ENCODE measurements around the gene FGF13. TPM values are rescaled to one million over a fixed set of nuclear protein-coding genes. Genes with fewer than 3 reads are reported as not detected.

The FGF13 gene
- total and polyA plus RNA-seq, 8 donors = 0.58 to 24.8 (median 9.7) TPM; not detected in 1

GRCh38 chrX:138704101-138704500, 7.4 kb downstream of the FGF13 start:
- intact Hi-C loops (cut with DNase I; ENCODE audit: low total_unique reads) = no loop called here
- WGBS, 5 donors = 68 to 85% (median 75%) methylated on average over 3 of the region's 3 CpGs
- Histone ChIP-seq H3K36me3 (no peaks in the 10 kb centered on the region), H3K4me3 (no peak overlapping the region), H3K4me1 (no peaks in the 10 kb centered on the region), H3K27me3 (no peaks in the 10 kb centered on the region), H3K9me3 (no peaks in the 10 kb centered on the region), H3K27ac (no peak overlapping the region)
- no peak for TF ChIP-seq POLR2AphosphoS5 (IDR thresholded peaks at IDR 0.05)
- no peak for TF ChIP-seq POLR2A (IDR thresholded peaks at IDR 0.05)
- no peak for TF ChIP-seq EP300 (IDR thresholded peaks at IDR 0.05)
- TF ChIP-seq CTCF (IDR thresholded peaks at IDR 0.05) = no peak
- no peak for DNase-seq

GRCh38 chrX:138692591-138692990, 18.9 kb downstream of the FGF13 start:
- peak in 1 of 2 donors; percentile 58 for DNase-seq
- Histone ChIP-seq H3K4me3 (no peak overlapping the region), H3K27me3 (no peaks in the 10 kb centered on the region), H3K4me1 (no peaks in the 10 kb centered on the region), H3K9me3 (no peaks in the 10 kb centered on the region), H3K36me3 (no peaks in the 10 kb centered on the region), H3K27ac (no peak overlapping the region)
- 56 to 89% (median 88%) methylated on average over 1 of the region's 1 CpG for WGBS, 5 donors
- TF ChIP-seq CTCF (IDR thresholded peaks at IDR 0.05) = no peak
- TF ChIP-seq POLR2AphosphoS5 (IDR thresholded peaks at IDR 0.05) = no peak
- no peak for TF ChIP-seq POLR2A (IDR thresholded peaks at IDR 0.05)
- TF ChIP-seq EP300 (IDR thresholded peaks at IDR 0.05) = no peak
- intact Hi-C loops (cut with DNase I; ENCODE audit: low total_unique reads) = no loop called here

DNA sequence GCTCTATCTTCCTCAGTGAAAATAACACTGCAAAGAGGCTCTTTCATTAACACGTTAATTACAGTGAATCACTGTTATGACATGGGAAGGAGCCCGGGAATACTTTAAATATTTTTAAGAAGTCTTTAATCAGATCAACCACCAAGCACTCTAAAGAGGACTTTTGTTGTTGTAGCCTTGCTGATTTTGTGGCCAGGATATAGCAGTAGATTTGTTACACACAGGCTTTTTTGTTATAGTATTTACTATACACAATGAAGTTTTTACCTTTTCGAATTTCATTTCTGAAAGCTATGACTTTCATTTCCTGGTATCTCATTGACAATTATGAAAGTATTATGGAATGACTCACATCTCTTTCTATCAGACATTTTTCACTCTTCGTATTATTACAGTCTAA, 20.3 kb downstream of the FGF13 start:
- Histone ChIP-seq H3K4me3 (no peak overlapping the region), H3K27ac (no peak overlapping the region), H3K36me3 (no peaks in the 10 kb centered on the region), H3K9me3 (no peaks in the 10 kb centered on the region), H3K27me3 (no peaks in the 10 kb centered on the region), H3K4me1 (no peaks in the 10 kb centered on the region)
- 48 to 75% (median 57%) methylated on average over 4 of the region's 4 CpGs for WGBS, 5 donors
- TF ChIP-seq EP300 (IDR thresholded peaks at IDR 0.05) (no peak), CTCF (IDR thresholded peaks at IDR 0.05) (no peak), POLR2AphosphoS5 (IDR thresholded peaks at IDR 0.05) (no peak), POLR2A (IDR thresholded peaks at IDR 0.05) (no peak)
- intact Hi-C loops (cut with DNase I; ENCODE audit: low total_unique reads) = no loop called here
- DNase-seq = no peak

DNA sequence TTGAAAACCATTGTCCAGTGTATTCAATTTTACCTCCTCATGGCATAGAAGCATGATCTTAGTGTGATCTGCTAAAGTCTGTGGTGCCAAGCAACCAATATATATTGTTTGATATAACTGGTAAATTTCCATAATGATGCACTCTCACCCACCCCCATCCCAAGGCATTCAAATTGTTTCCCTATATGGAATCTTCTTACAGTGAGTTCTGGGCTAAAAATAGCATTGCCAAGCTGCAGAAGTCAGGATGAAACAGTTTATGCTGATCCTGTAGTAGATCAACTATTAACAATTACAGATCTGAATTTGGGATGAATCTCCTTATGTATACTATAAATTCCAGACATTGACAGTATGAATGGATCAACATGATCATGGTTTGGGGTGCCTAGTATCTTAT, 20.9 kb downstream of the FGF13 start:
- DNase-seq = peak in 1 of 2 donors; percentile 20
- Histone ChIP-seq H3K27ac (no peak overlapping the region), H3K9me3 (no peaks in the 10 kb centered on the region), H3K27me3 (no peaks in the 10 kb centered on the region), H3K4me1 (no peaks in the 10 kb centered on the region), H3K36me3 (no peaks in the 10 kb centered on the region), H3K4me3 (no peak overlapping the region)
- intact Hi-C loops (cut with DNase I; ENCODE audit: low total_unique reads) = no loop called here
- no peak for TF ChIP-seq POLR2AphosphoS5 (IDR thresholded peaks at IDR 0.05)
- no peak for TF ChIP-seq POLR2A (IDR thresholded peaks at IDR 0.05)
- no peak for TF ChIP-seq CTCF (IDR thresholded peaks at IDR 0.05)
- TF ChIP-seq EP300 (IDR thresholded peaks at IDR 0.05) = no peak

All from stomach (tissue), 9 donors.